GM12873 (cell line): Measurements from ENCODE around the gene TSPAN32.

Experiments
- TF ChIP-seq, protein P1 (sequence below): IDR thresholded peaks from 2 replicates; pipeline ENCODE4 v1.5.1; 2012; ENCODE audit warnings: low read depth, mild to moderate bottlenecking, moderate library complexity, low read length, control low read depth; ENCODE audit not compliant: insufficient read depth; ENCODE audit errors: missing control alignments

Gene TSPAN32

DNA sequence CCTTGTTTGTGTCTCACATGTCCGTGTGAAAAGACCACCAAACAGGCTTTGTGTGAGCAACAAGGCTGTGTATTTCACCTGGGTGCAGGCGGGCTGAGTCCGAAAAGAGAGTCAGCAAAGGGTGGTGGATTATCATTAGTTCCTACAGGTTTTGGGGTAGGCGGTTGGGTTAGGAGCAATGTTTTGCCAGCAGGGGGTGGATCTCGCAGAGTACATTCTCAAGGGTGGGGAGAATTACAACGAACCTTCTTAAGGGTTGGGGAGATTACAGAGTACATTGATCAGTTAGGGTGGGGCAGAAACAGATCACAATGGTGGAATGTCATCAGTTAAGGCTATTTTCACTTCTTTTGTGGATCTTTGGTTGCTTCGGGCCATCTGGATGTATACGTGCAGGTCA is 36.9 kb downstream of the TSPAN32 start:
- TF ChIP-seq, protein P1, sequence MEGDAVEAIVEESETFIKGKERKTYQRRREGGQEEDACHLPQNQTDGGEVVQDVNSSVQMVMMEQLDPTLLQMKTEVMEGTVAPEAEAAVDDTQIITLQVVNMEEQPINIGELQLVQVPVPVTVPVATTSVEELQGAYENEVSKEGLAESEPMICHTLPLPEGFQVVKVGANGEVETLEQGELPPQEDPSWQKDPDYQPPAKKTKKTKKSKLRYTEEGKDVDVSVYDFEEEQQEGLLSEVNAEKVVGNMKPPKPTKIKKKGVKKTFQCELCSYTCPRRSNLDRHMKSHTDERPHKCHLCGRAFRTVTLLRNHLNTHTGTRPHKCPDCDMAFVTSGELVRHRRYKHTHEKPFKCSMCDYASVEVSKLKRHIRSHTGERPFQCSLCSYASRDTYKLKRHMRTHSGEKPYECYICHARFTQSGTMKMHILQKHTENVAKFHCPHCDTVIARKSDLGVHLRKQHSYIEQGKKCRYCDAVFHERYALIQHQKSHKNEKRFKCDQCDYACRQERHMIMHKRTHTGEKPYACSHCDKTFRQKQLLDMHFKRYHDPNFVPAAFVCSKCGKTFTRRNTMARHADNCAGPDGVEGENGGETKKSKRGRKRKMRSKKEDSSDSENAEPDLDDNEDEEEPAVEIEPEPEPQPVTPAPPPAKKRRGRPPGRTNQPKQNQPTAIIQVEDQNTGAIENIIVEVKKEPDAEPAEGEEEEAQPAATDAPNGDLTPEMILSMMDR, result peak; percentile 26

- TF ChIP-seq, protein P1, result no peak
These were observed 40.7 kb downstream of the TSPAN32 start for GRCh38 chr11:2342557-2342956.

- TF ChIP-seq, protein P1, result no peak
These were observed 41.2 kb downstream of the TSPAN32 start for GRCh38 chr11:2342981-2343380.

DNA sequence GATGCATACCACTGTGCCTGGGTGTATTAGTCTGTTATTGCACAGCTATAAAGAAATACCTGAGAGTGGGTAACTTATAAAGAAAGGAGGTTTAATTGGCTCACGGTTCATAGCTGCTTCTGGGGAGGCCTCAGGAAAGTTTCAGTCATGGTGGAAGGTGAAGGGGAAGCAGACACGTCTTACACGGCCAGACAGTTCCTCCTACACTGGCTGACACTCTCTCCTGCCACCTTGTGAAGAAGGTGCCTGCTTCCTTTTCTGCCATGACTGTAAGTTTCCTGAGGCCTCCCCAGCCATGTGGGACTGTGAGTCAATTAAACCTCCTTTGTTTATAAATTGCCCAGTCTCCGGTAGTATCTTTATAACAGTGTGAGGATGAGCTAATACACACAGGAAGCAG is 41.7 kb downstream of the TSPAN32 start:
- TF ChIP-seq, protein P1, result no peak

- TF ChIP-seq, protein P1, result no peak
These were observed 43.2 kb downstream of the TSPAN32 start for GRCh38 chr11:2345050-2345449.

DNA sequence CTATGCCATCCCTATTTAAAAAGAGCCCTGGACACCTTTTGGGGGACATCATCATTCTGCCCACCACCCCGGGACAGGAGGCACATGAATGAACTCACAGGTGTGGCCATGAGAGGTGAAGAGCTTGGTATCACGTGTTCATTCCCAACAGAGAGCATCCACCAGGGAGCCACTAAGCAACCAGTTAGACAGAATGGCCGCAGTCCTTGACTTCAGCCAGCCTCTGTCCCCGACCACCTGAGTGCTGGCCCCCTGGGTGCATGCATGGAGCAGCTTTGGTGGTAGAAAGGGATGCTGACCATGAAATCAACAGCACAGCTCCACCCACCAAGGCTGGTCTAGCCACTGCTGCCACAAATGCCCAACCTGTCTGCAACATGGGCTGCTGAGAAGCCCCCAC is 44.2 kb downstream of the TSPAN32 start:
- TF ChIP-seq, protein P1, result no peak

DNA sequence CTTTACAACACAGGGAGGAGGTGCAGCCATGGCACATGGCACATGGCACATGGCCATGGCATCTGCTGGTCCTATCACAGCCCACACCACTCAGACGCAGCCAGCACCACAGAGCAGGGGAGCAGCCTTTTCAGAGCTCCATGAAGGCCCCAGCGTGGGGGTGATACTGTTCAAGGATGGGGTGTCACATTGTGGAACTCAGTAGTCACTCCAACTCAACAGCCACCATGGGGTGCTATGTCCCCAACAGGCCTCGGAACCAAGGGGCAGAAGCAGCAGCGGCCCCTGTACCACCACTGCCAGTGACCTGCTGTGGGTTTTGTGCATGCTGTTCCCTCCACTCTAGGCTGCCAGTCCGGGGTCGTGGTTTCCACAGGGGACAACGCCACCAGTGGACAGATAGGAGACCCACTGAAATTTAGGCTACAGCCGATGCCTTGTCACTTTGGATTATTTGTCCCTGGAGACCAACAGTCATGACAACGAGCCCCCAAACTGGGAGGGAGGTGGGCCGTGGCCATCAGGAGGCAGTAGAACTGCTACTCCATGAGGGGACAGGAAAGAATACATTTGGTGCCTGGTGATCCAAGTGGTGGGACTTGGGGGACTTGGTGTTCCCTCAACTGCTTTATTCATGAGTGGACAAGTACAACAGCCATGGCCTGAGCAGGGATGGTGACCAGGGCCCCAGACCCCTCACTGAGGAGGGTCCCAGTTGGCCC is 44.9 kb downstream of the TSPAN32 start:
- TF ChIP-seq, protein P1, result no peak
